Myocyte (in vitro differentiated cells): ENCODE results near the gene LRP1B. TPM values are rescaled to one million over a fixed set of nuclear protein-coding genes. Genes with fewer than 3 reads are reported as not detected.
"Not testable (repeated sequence)": the region's sequence is repeated elsewhere in the genome, so short reads cannot be mapped to it uniquely, and the experiment has no call there.

Source experiments
- DNase-seq: peaks from one replicate; pipeline ENCODE4 v3.0.0-alpha.2; 2012; ENCODE audit warnings: low read depth
- total RNA-seq: library from RNA; depleted of rRNA; stranded (reverse); fragments of >200 nt; gene quantifications from 2 replicates; pipeline ENCODE4 v1.2.3, GENCODE V29; 2014

The LRP1B gene
- total RNA-seq, 1 donor from 2014 or later: 0.05 TPM

DNA sequence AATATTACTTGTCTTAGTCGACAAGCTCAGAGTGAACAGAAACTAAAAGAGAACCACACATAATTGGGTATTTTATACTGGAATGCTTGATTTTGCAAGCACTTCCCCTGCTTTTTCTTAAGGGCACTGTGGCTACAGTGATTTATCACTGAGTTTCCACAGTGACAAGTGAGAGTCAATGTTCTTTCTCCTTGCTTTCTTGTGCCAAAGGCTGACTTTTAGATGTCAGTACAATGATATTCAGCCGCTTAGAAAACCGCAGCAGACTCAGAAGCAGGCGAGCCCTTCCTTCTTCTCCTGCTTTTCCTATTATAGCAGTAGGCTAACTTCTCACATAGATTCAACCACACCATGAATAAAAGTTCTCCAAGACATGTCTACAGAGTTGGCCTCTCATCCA, 1747.0 kb downstream of the LRP1B start:
- DNase-seq: peak; percentile 9

DNA sequence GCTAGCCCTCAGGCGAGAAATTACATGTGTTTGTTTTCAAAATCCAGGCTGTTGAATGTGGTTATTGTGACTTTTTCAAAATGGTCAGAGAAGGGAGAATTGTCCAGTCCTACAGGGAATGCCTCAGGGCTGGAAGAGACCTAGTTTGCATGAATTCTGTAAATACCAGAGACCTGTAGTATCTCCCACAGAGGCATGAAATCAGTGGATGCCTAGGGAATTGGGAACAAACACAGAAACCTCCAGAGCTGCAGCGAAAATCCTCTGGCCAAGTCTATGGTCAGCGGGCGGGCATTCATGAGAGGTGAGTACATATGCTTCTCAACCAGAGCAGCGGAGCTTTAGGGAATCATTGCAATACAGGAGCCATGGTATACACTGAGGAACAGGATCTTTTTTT, 1754.1 kb downstream of the LRP1B start:
- DNase-seq: no peak

DNA sequence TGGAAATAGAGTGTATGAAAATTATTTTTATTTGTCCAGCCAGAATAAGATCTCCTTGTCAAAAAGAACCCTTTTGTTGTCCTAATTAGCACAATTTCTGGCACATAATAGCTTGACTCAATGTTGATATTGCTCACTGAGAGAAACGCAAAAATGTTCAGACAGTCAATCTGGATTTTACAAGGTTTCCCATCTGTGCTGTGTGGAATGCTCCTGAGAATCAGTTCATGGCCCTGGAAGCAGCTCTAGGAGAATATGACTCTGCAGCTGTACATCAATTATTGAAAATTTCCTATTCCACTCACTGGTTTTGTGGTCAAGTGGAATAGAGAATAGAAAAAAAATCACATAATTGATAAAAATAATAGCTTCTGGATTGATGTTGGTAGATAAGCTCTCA, 1767.7 kb downstream of the LRP1B start:
- DNase-seq: no peak

DNA sequence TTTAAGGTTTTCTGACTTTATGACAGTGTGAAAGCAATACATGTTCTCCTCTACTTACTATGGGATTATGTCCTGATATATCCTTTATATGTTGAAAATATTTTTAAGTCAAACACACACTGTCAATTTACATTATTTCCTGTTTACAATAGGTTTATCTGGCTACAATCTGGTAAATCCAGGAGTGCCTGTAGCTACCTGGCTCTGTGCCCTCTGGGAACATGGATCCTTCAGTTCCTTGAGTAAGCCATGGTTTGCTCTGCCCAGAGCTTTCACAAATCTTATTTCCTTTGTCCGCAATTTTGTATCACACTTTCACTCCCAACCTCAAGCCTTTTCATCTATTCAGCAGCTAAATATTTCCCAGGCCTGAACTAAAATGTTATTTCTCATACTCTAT, 1768.5 kb downstream of the LRP1B start:
- no peak for DNase-seq

DNA sequence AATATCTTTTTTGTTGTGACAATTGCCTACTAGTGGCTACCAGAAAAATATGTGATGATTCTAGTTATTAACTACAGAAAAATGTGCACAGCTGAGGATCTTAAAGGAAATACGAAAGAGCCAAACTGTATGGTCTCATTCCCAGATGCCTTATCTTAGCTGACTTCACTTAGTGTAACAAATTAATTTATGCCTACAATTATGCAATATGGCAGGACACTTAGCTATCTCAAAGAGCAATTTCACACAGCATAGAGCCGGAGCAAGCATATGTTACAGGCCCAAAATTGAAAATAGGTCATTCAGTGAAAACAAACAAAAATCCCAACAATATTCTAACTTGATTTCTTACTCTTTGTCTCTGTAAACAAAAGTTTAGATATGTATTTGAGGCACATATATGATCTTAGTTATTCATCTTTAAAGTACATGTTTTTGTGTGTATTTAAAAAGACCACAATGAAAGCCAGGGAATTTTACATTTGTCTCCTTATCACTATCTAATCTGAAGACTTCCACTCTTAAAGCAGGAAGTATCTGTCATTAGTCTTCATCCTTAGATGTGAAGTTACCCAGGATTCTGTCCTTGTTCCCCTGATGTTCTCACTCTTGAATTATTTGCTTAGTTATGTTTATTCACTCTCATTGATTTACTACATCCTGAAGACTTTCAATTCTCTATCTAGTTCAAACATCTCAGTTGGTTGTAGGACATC, 1771.6 kb downstream of the LRP1B start:
- no peak for DNase-seq

DNA sequence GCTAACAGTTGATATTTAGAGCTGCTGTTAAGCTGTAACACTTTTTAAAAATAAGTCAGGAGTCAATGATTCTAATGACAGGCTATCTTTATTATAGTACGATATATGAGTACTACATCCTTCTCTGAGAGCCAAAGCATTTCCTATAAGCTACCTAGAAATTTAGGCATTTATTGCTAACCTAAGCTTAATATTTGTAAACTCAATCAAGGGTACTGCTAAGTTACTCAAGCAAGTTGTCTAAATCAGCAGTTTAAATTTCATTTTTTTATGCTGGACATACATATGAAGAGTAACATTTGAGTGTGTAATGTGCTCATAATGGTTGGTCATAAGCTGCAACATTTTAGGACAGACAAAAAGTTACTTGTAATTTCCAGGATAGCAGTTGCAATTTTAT, 1774.1 kb downstream of the LRP1B start:
- DNase-seq: no peak

DNA sequence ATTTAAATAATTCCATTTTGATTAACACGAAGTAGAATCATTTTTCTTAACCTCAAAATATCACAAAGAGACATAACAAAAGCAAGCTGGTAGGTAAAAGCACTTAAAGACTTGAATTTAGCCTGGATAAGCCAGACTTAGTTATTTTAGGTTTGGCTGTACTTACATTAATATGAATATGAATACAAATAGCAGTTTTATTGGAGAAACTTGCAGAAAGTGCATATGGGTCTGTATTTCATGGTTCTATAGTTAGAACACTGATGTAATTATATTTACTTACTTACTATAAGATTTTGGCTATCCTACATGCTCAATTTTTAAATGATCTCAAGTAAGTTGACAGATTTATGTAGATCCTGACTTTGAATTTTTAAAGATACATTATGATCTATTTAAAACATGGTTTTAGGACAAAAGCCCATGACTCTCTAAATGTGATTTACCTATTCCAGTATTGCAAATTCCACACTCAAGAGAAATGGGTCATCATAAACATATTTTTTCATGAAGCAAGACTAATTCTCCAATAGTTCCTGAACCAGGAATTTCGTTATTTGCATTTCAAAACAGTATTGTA, 1775.2 kb downstream of the LRP1B start:
- DNase-seq: no peak

DNA sequence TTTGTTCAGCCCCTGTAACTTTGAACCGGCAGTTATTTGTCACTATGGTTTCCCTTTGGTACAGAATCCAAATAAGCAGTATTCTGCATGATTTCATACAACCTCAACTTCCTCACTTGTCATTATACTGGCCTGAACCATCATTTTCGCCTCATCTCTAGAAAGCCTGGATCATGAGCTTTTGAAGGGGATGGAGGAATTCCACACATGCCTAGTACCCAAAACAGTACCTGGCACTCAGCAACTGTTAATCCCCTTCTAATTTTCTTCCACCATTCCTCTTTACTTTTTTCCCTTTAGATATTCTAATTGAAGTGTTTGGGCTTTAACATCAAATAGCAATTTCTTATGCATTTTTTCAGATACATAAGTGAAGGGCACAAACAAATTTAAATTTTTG, 1776.3 kb downstream of the LRP1B start:
- no peak for DNase-seq

DNA sequence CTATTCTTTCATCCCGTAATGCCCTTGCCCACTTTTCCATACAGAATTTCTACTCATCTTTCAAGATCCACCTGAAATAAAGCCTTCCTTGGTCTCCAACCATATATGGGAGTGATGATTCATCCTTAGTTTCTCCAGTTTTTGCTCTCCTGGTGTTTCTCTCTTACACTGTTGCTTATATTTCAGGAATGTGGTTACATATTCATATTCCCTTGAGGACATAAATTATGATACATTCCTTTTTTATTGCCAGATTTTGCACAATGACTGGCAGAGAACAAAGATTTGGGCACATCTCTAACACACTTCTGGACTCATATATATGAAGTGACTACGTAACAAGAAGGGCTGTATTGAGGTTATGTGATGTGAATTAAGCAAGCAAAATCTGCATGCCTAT, 1777.3 kb downstream of the LRP1B start:
- no peak for DNase-seq

DNA sequence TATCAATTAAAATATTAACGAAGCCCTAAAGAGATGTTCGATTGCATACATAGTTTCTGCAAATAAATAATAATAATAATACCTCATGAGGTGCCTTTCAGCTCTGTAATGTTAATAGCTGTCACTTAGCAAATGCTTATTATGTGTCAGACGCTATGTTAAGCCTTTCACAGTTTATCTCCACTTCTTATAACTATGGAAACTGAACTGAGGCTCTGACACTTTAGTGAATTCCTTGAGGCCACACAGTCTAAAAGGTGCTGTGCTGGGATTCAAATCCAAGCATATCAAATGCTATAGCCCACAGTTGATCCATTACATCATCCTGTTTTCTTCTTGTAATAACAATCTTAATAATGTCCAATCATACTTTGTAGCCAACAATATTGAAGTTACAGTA, 1779.1 kb downstream of the LRP1B start:
- DNase-seq: no peak

DNA sequence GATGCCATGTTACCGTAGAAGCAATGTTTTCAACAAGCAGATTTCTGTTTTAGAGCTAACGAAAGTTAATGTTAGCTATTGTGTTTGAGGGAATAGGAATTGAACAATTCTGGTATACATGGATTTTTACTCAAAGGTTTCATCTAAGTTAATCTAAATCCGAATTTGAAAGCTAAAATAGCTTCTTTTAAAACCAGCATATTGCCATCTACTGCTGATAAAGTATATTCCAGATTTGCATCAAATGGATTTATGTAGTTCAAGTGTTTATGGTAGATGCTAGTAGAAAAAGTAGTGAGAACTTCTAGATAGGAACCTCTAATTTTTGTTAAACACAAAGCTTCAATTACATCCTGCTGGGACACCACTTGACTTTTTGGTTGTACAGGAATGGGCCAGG, 1781.1 kb downstream of the LRP1B start:
- DNase-seq: no peak

DNA sequence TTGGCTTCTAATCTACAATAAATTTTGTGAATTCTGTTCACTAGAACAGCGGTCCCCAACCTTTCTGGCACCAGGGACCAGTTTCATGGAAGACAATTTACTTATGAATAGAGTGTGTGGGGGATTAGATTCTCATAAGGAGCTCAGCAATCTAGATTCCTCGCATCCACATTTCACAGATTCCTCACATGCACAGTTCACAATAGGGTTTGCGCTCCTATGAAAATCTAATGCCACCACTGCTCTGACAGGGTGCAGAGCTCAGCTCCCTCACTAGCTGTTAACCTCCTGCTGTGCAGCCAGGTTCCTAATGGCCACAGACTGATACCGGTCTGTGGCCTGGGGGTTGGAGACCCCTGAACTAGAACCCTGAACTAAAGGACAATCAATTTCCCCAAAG, 1782.0 kb downstream of the LRP1B start:
- DNase-seq: no peak

DNA sequence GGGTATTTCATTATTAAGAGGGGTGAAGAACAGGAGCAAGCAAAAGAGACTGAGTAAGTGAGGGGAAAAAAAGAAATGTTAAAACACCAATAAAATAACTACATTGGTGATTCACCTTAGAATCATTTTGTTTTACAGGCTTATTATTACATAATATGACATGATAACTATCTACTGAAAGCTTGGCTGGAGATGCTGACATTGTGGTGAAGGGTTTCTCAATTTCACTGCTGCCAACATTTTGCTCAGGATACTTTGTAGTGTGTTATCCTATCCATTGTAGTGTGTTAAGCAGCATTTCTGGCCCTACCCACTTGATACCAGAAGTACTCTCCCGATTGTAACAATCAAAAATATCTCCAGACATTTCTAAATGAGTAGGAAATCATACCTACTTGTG, 1786.0 kb downstream of the LRP1B start:
- DNase-seq: no peak

DNA sequence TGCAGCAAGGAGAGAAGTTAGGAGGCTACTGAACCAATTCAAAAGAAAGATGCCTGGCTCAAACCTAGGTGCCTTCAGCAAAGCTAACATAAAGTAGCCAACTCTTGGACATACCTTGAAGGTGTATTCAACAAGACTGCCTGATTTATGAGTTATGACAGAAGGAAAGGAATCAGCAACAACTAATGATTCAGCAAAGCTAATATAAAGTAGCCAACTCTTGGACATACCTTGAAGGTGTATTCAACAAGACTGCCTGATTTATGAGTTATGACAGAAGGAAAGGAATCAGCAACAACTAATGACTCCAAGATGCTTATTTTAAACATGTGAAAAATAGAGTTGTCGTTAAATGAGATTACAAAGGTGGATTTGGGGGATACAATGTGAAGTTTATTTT, 1786.5 kb downstream of the LRP1B start:
- not testable (repeated sequence) for DNase-seq

DNA sequence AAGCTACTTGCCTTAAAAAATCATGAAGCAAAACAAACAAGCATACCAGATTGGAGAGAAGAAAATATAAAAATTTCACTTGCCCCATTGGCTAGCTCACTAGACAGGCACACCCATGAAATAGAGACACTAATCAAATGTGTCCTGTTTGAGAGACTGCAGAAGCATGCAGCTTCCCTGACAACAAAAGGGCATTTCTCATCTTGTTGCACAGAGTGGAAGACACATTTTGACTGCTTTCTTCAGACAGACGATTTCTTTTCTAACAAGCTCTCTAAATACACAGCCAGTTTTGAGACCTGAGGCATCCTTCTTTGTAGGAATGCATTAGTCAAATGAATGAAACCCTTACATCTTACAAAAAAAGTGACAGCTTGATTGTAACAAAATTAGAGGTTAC, 1792.0 kb downstream of the LRP1B start:
- no peak for DNase-seq

DNA sequence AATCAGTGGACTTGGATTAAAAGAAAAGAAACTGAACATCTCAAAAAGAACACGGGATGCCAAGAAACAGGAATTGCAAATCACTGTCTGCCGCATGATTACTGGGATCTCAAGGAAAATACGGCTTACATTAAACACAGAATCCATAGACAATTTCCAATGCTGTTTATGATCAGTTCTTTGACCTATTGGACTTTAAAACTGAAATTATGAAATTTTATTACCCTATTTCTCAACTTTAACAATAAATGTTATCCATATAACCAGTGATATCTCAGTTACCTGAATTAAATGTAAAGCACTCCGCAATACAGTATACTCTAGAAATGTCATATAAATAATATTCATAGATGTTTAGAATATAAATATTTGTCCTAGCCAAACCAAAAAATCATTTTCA, 1793.8 kb downstream of the LRP1B start:
- DNase-seq: no peak

DNA sequence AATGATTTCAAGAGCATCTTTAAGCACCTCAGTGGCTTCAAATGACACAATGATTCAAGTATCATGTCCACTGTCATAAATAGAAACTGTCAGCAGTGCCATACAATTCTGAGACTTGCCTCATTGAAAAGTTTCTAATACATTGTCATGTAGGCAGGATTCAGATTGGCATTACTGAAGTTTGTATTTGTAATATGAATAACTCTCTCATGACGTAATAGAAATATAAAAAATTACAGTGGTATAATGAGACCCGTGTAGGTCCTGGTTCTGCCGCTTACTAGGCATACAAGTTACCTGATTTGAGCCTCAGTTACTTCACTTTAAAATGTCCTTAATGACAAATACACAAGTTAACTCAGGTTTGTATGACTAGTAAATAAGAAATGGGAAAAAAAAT, 1814.5 kb downstream of the LRP1B start:
- DNase-seq: no peak

DNA sequence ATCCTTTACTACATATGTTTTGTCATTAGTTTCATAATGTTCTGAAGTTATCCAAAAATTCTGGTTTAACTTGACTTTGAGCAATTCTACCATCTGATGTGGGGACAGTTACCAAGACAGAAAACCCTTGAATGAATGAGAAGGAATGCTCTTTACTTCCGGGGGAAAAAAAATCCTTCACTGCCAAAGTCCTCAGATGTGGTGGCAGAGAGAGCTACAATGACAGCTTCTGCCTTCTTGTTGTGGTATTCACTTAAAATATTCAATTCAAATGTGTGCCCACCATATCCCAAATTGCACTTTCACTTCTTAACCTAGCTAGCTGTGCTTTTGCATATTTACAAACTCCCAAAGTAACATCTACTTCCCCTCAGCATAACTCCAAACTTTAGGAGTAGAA, 1818.9 kb downstream of the LRP1B start:
- DNase-seq: no peak

DNA sequence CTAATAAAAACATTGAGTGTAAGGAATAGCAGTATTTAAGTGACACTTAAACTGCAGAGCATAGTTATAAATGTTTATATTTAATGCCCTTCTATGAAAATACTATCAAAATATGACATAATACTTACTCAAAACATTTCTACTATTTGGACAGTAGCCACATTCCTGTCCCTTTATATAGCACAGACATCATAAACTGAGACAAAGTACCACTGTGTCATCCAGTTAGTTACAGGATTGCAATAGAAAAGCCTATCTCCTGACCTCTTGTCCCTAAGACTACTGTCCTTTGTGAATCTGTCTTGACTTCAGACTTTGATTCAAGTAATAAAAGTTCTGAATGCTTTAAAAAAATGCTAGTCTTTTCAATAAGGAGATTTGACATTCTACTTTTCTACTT, 1822.1 kb downstream of the LRP1B start:
- no peak for DNase-seq

DNA sequence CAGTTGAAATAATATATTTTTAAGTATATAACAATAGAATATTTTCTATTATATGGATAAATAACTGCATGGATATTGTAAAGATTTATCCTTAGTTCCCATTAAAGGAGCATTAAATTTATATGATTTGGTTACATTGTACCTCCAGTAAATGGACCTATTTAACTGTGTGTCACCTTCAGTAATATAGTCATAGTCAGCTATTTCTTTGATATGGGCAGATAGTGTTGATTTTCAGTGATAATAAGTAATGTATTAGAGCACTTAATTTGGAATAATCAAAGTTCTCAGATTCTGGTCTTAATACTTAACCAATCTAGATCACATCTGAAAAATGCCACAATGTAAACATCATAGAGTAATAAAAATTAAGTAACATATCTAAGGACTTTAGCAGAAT, 1823.3 kb downstream of the LRP1B start:
- DNase-seq: no peak

DNA sequence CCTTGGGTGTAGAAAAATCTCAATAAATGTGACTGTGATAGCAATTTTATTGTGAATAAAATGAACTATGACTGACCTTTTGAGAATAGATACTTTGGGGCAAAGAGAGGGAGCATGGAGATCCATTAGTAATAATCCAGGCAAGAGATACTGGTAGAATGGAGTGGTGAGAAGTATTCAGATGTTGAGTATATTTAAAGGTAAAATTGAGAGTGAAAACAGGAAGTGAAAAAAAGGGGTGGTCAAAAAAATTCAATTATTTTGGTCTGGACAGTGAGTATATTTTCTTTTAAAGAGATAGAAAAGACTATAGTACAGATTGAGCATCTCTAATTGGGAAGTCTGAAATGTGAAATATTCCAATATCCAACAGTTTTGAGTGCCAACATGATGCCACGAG, 1835.0 kb downstream of the LRP1B start:
- DNase-seq: no peak

DNA sequence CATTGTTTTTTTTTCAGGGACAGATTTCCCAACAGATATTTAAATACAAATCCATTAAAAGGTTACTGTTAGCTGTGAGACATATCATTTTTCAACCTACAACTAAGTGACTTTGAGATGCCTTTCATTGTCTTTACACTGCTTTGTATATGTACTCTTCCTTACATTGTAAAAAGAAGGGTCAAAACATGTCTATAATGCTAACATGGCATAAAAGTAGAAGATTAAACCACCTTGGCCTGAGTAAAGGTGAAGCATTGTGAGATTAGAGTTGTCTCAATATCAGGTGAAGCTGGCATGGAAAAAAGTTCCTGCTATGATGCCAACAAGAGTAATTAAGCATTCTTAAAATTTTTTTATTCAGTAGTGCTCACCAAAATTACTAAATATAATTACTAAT, 1842.1 kb downstream of the LRP1B start:
- DNase-seq: no peak

DNA sequence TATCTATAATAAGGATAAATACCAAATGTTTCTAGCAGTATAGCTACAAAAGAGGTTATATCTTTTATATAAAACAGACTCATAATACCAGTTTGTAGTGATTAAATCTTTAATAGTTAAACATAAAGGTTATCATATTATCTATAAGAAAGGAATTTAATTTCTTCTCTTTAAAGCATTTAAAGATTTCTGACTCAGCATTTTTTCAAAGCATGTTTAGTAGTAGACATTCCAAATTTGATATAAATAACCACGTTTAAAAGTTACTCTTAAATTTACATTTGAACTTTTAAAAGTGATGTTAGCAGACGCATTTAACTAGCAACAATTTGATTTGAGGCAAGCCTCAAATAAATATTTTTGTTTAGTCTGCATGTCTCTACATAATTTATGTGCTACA, 1842.6 kb downstream of the LRP1B start:
- no peak for DNase-seq

DNA sequence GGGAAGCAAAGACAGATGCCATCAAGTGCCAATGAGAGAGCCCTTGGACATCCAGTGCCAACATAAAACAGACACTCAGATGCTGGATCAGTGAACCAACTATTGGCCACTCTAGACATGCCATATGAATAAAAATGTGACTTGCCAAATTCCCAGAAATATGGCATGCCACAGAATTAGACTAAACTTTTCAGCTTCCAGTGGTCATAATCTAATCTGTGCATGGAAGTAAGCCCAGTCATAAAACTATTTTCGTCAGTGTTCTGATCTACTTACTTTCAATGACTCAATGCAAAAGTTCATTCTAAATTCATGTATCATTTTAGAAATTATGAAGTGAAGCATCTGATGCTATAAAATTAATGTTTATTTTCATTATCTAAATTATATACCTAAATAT, 1844.4 kb downstream of the LRP1B start:
- DNase-seq: no peak
